GM12892 (cell line): ENCODE results near the gene ARHGEF17.

ENCODE experiments used
- POLR2A ChIP-seq: IDR thresholded peaks from 2 replicates; pipeline ENCODE4 v1.6.1; 2011; ENCODE audit warnings: low read depth, low read length, control low read depth
- POLR2AphosphoS5 ChIP-seq: IDR thresholded peaks from 2 replicates; pipeline ENCODE4 v1.6.1; 2011; ENCODE audit warnings: low read depth, low read length, control low read depth
- TAF1 ChIP-seq: IDR thresholded peaks from 2 replicates; pipeline ENCODE4 v1.6.1; 2011; ENCODE audit warnings: low read depth, mild to moderate bottlenecking, control low read depth, low read length, borderline replicate concordance

DNA sequence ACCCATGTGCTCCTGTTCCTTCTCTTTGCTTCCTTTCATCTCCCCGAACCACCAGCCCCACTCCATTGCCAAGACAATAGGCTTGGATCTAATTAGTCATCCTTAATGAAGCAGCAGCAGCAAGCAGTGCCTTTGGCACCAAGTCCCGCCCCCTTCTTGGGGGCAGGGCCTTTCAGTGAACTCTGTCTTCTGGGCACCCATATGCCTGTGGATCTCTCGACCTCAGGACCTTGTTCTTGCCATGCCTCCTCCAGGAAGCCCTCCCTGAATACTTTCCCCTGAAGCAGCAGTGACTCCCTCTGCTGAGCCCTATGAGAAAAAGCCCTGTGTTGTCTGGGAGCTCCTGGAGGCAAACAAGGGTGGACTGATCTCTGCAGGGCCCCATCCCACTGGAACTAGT is 32.1 kb downstream of the ARHGEF17 start:
- TF ChIP-seq POLR2A: no peak
- TF ChIP-seq TAF1: no peak
- TF ChIP-seq POLR2AphosphoS5: no peak
